ENCODE measurements around the gene IRF2. TPM values are rescaled to one million over a fixed set of nuclear protein-coding genes. Genes with fewer than 3 reads are reported as not detected.

The IRF2 gene
- polyA plus RNA-seq, 1 donor: 38.8 TPM

GRCh38 chr4:184441461-184442313 lies 32.7 kb downstream of the IRF2 start:
- no peak for DNase-seq
- WGBS (ENCODE audit: insufficient coverage, low lambda C conversion rate): no CpG with 5 or more reads among the region's 13 CpGs

DNA sequence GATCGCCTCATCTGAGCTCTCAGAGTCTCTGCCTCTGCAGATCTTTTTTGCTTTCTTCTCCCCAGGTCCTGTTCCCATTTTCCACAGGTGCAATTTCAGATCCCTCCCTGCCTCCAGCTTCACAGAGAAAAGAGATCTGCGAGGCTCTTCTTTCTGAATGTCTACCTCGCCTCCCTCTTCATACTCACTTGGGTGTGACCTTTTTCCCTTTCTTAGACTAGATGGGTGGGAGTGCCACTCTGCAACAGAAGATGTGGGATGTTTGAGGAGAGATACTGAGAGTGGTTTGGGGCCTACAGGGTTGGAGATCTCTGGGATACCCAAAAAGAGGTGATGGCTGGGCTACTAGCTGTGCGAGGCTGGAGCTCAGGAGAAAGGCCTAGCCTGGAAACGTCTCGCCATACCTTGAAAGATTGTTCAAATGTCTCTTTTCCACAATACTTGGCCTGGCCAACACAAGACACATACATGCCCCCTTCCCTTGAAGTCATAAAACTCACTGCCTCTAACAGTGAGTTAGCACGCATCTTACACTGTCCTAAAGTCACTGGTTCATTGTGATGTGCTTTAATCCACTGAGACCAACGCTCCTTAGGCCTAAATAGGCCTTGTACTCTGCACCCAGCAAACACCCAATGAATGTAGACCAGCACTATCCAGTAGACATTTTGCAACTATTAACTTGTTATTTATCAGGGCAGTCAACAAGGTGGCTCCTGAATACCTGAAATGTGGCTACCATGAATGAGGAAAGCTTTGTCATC lies 33.6 kb downstream of the IRF2 start:
- Histone ChIP-seq H3K4me3 (ENCODE audit: low read length) (no peak overlapping the region), H3K4me1 (ENCODE audit: control insufficient read depth, insufficient read depth, low read length) (peaks cover 23% of the 10 kb centered on the region)
- WGBS (ENCODE audit: insufficient coverage, low lambda C conversion rate): 90% methylated on average over 2 of the region's 8 CpGs

More at GRCh38 chr4:184441461-184442313, 32.7 kb downstream of the IRF2 start:
- Histone ChIP-seq H3K9me3 (ENCODE audit: control insufficient read depth, low read depth, low read length) (no peaks in the 10 kb centered on the region), H3K27me3 (ENCODE audit: control insufficient read depth, insufficient read depth, low read length) (no peaks in the 10 kb centered on the region), H3K4me3 (ENCODE audit: low read length) (no peak overlapping the region), H3K27ac (ENCODE audit: low read length) (no peak overlapping the region), H3K4me1 (ENCODE audit: control insufficient read depth, insufficient read depth, low read length) (peaks cover 23% of the 10 kb centered on the region), H3K36me3 (ENCODE audit: control insufficient read depth, insufficient read depth, low read length) (peaks cover 2% of the 10 kb centered on the region)

DNA sequence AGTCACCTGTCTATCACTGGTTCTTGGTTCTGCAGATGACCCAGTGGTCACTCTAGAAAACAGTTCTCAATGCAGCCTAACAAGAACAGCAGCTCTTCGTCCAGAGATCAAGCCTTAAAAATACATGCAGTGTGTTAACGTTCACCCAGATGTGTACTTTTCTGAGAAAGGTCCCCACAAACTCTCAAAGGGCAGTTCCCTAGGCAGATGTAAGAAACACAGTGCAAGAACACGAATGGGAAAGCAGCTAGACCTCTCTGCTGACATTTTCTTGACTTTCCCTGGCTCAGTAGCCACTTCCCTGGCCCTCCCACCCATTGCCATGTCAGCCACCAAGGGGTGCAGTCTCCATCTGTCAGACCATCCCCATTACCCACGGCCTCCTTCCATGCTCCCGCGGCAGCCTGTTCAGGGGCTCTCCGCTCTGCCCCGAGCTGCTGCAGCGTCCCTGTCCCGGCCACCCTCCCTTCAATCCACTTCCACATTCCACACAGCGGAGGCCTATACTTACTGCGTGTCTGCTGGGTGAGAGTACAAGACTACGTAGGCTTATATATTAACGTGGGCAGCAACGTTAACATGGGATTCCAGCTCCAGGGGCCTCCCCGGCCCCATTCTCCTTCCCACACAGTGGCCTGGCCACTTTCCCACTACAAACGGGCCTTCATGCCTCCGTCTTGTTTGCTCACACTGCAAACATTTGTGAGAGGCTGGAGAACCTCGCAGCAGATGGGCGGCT lies 34.3 kb downstream of the IRF2 start:
- Histone ChIP-seq H3K27ac (ENCODE audit: low read length) (peak overlapping the region; percentile 54), H3K27me3 (ENCODE audit: control insufficient read depth, insufficient read depth, low read length) (no peaks in the 10 kb centered on the region), H3K4me3 (ENCODE audit: low read length) (no peak overlapping the region), H3K4me1 (ENCODE audit: control insufficient read depth, insufficient read depth, low read length) (peaks cover 23% of the 10 kb centered on the region), H3K9me3 (ENCODE audit: control insufficient read depth, low read depth, low read length) (no peaks in the 10 kb centered on the region), H3K36me3 (ENCODE audit: control insufficient read depth, insufficient read depth, low read length) (no peaks in the 10 kb centered on the region)
- DNase-seq: peak; percentile 73 to 83
- WGBS (ENCODE audit: insufficient coverage, low lambda C conversion rate): no CpG with 5 or more reads among the region's 20 CpGs

More for the DNA sequence above, 33.6 kb downstream of the IRF2 start:
- no peaks in the 10 kb centered on the region for H3K9me3 ChIP-seq (ENCODE audit: control insufficient read depth, low read depth, low read length)
- DNase-seq: no peak
- peak overlapping the region; percentile 54 for H3K27ac ChIP-seq (ENCODE audit: low read length)
- peaks cover 2% of the 10 kb centered on the region for H3K36me3 ChIP-seq (ENCODE audit: control insufficient read depth, insufficient read depth, low read length)
- no peaks in the 10 kb centered on the region for H3K27me3 ChIP-seq (ENCODE audit: control insufficient read depth, insufficient read depth, low read length)

DNA sequence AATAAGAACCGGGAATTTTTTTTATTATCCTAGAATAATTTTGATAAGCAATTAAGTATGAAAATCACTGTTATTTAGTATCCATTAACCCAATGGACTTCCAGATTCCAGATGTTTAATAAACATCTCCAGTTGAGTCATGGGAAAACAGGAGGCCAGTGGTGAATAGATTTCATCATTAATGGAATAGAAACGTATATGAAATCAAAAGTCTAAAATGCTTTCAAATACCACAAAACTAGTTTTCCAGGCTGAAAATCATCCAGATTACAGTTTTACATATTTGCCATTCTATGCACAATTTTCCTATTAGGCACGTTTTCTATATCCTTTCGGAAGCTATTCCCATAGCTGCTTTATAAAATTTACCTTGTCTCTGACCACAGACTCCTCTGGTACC lies 35.0 kb downstream of the IRF2 start:
- DNase-seq: no peak
- Histone ChIP-seq H3K27me3 (ENCODE audit: control insufficient read depth, insufficient read depth, low read length) (no peaks in the 10 kb centered on the region), H3K4me3 (ENCODE audit: low read length) (no peak overlapping the region), H3K4me1 (ENCODE audit: control insufficient read depth, insufficient read depth, low read length) (peaks cover 23% of the 10 kb centered on the region), H3K9me3 (ENCODE audit: control insufficient read depth, low read depth, low read length) (no peaks in the 10 kb centered on the region), H3K27ac (ENCODE audit: low read length) (peak overlapping the region; percentile 54), H3K36me3 (ENCODE audit: control insufficient read depth, insufficient read depth, low read length) (peaks cover 2% of the 10 kb centered on the region)
- 83% methylated on average over 1 of the region's 4 CpGs for WGBS (ENCODE audit: insufficient coverage, low lambda C conversion rate)

GRCh38 chr4:184438375-184438774 lies 36.0 kb downstream of the IRF2 start:
- Histone ChIP-seq H3K36me3 (ENCODE audit: control insufficient read depth, insufficient read depth, low read length) (peaks cover 6% of the 10 kb centered on the region), H3K4me1 (ENCODE audit: control insufficient read depth, insufficient read depth, low read length) (peaks cover 23% of the 10 kb centered on the region), H3K4me3 (ENCODE audit: low read length) (no peak overlapping the region), H3K27ac (ENCODE audit: low read length) (no peak overlapping the region), H3K27me3 (ENCODE audit: control insufficient read depth, insufficient read depth, low read length) (no peaks in the 10 kb centered on the region), H3K9me3 (ENCODE audit: control insufficient read depth, low read depth, low read length) (no peaks in the 10 kb centered on the region)
- DNase-seq: no peak
- WGBS (ENCODE audit: insufficient coverage, low lambda C conversion rate): 62% methylated on average over 2 of the region's 9 CpGs

DNA sequence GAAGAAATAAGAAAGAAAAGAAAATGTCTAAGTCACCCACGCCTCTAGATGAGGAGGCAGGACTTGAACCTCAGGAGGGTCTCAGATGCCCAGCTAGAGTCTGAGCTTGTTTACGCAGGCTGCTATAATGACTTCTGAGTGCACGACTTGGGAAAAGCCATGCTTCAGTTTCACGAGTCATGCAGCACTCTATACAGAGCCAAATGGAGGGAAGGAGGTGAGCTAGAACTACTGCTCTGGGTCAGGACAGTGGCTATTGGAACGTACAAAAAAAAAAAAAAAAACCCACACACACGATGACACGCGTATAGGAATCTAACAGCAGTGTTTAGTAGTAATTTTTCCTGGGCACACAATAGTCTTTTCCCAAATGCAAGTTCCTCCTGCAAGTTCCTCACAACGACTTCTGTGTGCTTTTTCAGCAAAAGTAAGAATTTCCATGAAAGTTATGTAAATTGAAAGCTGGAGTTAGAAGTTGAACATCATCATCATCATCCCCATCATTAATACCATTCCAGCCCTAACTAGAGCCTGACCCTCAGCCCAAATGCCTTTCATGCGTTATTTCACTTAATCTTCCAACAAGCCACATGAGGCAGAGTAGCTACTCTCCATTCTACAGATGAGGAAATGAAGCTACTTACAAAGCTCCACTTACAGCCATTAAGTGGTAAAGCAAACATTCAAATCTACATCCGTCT lies 36.6 kb downstream of the IRF2 start:
- Histone ChIP-seq H3K9me3 (ENCODE audit: control insufficient read depth, low read depth, low read length) (no peaks in the 10 kb centered on the region), H3K36me3 (ENCODE audit: control insufficient read depth, insufficient read depth, low read length) (peaks cover 11% of the 10 kb centered on the region), H3K27ac (ENCODE audit: low read length) (no peak overlapping the region), H3K27me3 (ENCODE audit: control insufficient read depth, insufficient read depth, low read length) (no peaks in the 10 kb centered on the region), H3K4me3 (ENCODE audit: low read length) (no peak overlapping the region), H3K4me1 (ENCODE audit: control insufficient read depth, insufficient read depth, low read length) (peaks cover 23% of the 10 kb centered on the region)
- 100% methylated on average over 1 of the region's 11 CpGs for WGBS (ENCODE audit: insufficient coverage, low lambda C conversion rate)
- peak in 1 of 2 donors; percentile 27 for DNase-seq

DNA sequence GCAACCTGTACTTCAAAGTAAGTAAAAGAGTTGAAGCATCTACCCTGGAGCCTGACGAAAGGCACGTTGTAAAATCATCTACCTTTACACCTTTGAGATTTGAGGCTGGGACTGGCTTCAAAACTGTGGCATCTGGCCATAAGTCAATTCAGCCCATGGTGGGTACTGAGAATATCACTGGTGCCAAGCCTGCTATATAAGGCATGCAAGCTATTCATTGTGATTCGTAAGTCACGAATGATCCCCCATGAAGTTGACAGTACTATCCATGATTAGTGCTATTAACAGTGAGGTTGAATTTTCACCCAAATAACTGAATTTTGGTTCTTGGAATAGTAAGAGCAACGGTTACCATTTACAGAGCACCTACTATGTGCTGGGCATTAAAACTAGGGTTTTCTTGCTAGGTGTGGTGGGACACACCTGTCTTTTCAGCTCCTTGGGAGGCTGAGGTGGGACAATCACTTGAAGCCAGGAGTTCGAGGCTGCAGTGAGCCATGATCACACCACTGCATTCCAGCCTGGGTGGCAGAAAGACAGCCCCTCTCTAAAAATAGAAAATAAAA lies 39.8 kb downstream of the IRF2 start:
- Histone ChIP-seq H3K27ac (ENCODE audit: low read length) (no peak overlapping the region), H3K4me1 (ENCODE audit: control insufficient read depth, insufficient read depth, low read length) (peaks cover 3% of the 10 kb centered on the region)
- WGBS (ENCODE audit: insufficient coverage, low lambda C conversion rate): 100% methylated on average over 2 of the region's 6 CpGs

DNA sequence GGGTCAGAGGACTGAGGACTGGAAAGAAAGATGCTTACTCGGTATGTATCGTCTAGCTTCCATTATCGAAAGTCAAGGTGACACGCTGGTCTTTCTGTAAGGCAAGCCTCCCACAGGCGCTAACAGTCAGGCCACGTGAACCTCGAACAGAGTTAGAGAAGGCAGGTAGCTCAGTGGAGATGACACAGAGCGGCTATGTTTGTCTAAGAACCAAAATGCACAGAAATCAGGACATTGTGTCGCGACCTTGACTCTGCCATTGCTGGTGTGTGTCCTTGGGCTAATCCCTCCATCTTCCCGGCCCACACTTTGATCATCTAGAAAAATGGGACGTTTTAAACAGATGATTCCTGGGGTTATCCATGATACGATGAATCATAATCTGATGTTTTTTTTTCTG lies 40.3 kb downstream of the IRF2 start:
- H3K27ac ChIP-seq (ENCODE audit: low read length): no peak overlapping the region
- peaks cover 17% of the 10 kb centered on the region for H3K36me3 ChIP-seq (ENCODE audit: control insufficient read depth, insufficient read depth, low read length)
- WGBS (ENCODE audit: insufficient coverage, low lambda C conversion rate): 100% methylated on average over 1 of the region's 13 CpGs
- no peaks in the 10 kb centered on the region for H3K9me3 ChIP-seq (ENCODE audit: control insufficient read depth, low read depth, low read length)
- no peaks in the 10 kb centered on the region for H3K4me1 ChIP-seq (ENCODE audit: control insufficient read depth, insufficient read depth, low read length)
- DNase-seq: no peak
- H3K4me3 ChIP-seq (ENCODE audit: low read length): no peak overlapping the region
- no peaks in the 10 kb centered on the region for H3K27me3 ChIP-seq (ENCODE audit: control insufficient read depth, insufficient read depth, low read length)

More for the DNA sequence above, 39.8 kb downstream of the IRF2 start:
- Histone ChIP-seq H3K4me3 (ENCODE audit: low read length) (no peak overlapping the region), H3K9me3 (ENCODE audit: control insufficient read depth, low read depth, low read length) (no peaks in the 10 kb centered on the region), H3K27me3 (ENCODE audit: control insufficient read depth, insufficient read depth, low read length) (no peaks in the 10 kb centered on the region), H3K36me3 (ENCODE audit: control insufficient read depth, insufficient read depth, low read length) (peaks cover 17% of the 10 kb centered on the region)
- DNase-seq: no peak

GRCh38 chr4:184433258-184433892 lies 41.0 kb downstream of the IRF2 start:
- Histone ChIP-seq H3K27ac (ENCODE audit: low read length) (no peak overlapping the region), H3K36me3 (ENCODE audit: control insufficient read depth, insufficient read depth, low read length) (peaks cover 23% of the 10 kb centered on the region), H3K4me1 (ENCODE audit: control insufficient read depth, insufficient read depth, low read length) (no peaks in the 10 kb centered on the region), H3K4me3 (ENCODE audit: low read length) (no peak overlapping the region), H3K9me3 (ENCODE audit: control insufficient read depth, low read depth, low read length) (no peaks in the 10 kb centered on the region), H3K27me3 (ENCODE audit: control insufficient read depth, insufficient read depth, low read length) (no peaks in the 10 kb centered on the region)
- WGBS (ENCODE audit: insufficient coverage, low lambda C conversion rate): 100% methylated on average over 1 of the region's 17 CpGs
- DNase-seq: no peak

Data from large intestine (tissue), 3 donors.